LoVo (cell line): ENCODE measurements around the gene RAB22A.

Source experiments
- DNase-seq: peaks from one replicate; pipeline ENCODE4 v3.0.0-alpha.2; 2016; ENCODE audit warnings: low spot score

Gene RAB22A

DNA sequence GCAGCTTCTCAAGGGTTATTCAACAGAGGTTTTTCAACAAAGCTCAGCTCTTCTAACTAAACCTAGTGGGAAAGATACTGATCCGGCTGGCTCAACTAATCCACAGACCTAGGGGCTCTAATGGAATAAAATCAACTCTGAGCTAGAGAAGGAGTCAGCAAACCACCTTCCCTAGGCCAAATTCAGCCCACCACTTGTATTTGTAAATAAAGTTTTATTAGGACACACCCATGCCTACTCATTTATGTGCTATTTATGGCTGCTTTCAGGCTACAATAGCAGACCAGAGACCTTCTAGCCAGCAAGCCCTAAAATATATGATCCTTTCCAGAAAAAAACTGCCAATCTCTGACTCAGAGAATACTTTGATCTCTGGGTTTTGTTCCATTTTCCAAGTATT, 6.0 kb upstream of the RAB22A start:
- DNase-seq = peak; percentile 64

DNA sequence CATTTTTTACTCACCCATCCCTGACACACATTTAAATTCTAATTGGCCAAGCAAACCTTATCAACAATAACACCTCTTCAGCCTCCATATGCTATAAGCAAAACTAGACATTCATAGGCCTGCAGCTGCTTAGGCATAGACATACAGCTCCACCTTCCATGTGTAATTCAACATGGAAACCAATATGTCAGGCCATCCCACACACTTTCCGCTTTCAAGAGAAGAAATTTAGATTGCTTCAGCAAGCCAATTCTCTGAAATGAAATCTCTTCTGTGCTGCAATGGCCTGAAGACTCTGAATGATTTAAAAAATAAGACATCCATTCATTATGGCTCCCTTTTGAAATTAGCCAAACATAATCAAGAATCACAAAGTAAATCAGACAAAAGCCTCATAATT, 4.5 kb upstream of the RAB22A start:
- DNase-seq = no peak

DNA sequence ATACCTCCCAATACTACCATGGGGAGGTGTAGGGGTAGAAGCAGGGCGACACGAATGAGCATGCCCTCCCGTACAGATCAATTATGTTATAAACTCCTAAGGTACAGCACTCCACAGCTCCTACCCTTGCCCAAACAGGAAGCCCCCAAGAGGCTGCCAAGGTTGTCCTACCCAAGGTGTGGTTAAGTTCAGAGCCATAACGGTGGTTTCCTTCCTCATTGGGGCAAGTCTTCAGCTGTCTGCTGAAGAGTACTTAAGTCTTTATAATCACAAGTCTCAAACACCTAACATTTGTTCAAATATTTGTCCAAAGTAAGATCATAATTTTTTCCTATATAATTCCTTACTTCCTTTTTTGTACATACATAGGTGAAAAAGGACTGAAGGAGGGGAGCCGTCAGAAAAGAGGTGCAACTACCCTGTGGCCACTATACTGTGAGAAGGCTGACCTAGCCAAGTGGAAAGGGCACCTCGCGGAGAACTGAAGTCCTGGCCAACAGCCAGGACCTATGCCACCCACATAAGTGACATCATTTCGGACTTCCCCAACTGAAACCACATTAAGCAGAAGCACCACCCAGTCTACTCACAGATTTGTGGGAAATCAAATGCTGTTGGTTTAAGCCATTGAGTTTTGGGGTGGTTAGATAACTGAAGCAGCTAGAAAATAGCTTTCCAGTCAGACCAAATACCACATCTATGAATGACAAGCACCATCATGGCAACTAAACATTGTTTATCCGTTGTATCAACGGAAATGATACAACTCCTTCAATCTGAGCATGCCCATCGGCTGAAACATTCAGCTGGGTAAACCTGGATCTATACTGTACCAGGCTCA, 2.9 kb upstream of the RAB22A start:
- no peak for DNase-seq

- DNase-seq = no peak
Observed at GRCh38 chr20:58307270-58307669, 2.2 kb upstream of the RAB22A start.

DNA sequence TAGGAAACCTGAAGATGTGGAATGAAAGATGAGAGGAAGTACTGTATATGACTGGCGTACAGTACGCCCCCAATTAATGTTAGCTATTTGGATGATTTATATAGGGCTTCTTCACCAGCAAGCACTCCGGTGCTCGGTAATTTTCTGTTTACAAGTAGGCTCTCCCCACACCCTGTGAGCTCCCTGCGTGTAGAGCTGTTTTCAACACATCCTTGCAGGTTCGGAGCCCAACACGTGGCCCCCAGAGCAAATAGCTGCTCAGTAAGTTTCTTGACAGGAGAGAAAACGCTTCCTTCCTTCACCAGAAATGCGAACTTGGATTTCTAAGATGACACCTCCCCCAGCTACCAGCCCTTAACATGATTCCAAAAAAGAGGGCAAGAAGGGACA, 1.2 kb upstream of the RAB22A start:
- no peak for DNase-seq

DNA sequence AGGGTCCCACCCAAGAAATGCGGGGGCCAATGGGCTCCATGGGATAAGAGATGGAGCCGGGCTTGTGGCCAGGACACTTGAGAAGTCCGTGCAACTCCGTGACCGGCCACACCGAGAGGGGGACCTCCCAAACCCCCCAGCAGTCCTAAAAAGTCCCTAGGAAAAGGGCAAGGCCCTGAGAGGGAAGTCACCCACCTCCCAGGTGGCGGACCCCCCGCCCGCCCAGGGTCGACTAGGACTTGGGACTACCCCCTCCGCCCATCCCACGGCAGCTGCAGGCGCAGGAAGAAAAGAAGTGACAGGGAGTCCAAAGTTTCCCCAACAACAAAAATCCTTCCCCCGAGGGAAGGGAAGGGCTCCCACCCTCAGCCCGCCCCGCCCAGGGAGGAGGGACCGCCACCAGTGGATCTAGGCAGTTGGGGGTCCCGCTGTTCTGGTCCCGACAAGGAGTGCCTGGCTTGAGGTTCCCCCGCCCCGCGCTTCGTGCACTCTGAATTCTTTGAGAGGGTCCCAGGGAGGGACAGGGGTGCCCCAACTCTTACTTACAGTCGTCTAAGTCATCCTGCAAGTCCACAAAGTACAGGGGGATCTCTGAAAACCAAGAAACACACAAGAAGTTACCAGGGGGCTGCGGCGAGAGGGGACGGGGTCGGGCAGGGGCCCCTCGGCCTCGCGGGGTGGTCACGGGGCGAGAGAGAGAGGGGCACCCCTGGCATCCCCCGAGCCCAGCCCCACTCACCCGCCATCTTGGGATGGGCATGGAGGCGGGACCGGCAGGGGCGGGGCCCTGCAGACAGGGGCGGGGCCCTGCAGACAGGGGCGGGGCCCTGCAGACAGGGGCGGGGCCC, 611 bp upstream of the RAB22A start:
- DNase-seq = peak; percentile 54

DNA sequence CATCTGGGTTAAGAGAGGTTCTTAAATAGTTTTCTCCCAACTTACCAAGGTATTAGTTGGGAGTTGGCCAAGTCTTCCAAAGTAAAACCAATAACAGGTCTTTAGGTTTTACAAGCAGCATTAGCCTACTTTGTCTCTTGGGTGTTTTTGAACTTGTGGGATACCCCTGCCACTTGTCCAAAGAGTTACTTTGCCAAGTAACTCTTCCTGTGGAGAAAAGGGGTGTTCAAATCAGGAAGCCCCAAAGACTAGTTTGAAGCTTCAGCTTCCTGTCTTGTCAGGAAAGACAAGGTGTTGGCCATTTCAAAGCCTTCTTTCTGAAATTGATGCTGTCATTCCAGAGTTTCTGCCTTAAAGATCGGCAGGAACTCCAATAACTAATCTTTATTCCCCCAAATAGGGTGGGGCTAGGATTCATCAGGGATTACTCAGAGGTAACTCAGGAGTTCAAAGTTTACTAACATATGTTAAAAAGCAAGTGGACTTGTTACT, 822 bp downstream of the RAB22A start:
- peak; percentile 59 for DNase-seq

DNA sequence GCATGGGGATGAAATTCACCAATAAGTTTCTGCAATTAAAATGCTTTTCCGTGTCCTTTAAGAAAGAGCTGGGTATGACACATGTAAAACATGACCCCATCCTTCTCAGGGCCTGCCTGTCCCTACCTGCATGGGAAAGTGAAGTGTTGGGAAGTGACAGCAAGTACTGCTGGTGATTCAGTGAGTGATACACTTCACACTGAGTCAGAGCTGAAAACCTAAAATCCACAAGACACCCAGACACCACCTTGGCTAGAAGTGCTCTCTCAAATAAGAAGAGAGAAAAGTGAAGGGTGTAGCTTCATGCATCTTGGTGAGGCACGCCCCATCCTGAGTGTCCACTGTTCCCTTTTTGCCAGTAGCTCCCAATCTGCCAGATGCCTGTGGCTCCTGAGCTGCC, 3.3 kb downstream of the RAB22A start:
- DNase-seq = no peak

- no peak for DNase-seq
Observed at GRCh38 chr20:58313396-58313795, 3.9 kb downstream of the RAB22A start.

DNA sequence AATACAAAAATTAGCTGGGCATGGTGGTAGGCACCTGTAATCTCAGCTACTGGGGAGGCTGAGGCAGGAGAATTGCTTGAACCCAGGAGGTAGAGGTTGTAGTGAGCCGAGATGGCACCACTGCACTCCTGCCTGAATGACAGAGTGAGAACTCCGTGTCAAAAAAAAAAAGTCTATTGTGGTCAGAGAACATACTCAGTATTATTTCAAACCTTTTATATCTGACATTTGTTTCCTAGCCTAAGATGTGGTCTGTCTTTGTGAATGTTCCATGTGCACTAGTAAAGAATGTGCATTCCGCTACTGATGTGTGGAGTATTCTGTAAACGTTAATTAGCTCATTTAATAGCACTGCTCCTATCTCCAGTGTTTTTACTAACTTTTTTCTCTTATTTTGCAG, 11.7 kb downstream of the RAB22A start:
- no peak for DNase-seq

DNA sequence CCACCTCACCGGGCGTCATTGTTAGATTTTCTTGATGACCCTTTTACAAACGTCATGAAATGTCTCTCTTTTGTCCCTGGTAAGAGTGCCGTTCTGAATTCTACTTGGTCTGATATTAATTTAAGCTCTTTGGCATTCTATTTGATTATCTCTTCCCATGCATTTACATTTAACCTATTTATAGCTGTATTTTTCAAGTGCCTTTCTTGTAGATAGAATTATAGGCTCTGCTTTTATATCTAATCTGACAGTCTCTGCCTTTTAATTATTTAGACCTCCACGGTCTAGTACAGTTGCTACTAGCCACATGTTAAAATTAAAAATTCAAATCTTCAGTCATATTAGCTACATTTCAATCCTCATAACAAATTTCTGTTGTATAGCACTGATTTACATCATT, 12.6 kb downstream of the RAB22A start:
- DNase-seq = no peak

DNA sequence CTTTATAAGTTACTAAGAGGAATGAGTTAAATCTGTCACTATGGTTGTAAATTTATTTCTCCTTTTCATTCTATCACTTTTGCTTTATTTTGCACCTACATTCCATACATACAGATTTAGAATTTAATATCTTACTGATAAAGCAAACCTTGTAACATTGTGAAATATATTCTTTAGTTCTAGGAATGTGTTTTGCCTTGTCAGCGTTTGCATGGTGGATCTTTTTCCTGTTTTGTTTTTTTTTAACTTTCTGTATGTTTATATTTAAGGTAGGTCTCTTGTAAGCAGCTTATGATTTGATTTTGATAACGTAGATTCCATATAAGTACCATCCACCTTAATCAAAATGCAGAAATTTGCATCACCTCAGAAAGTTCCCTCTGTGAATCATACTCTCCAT, 16.4 kb downstream of the RAB22A start:
- DNase-seq = no peak

DNA sequence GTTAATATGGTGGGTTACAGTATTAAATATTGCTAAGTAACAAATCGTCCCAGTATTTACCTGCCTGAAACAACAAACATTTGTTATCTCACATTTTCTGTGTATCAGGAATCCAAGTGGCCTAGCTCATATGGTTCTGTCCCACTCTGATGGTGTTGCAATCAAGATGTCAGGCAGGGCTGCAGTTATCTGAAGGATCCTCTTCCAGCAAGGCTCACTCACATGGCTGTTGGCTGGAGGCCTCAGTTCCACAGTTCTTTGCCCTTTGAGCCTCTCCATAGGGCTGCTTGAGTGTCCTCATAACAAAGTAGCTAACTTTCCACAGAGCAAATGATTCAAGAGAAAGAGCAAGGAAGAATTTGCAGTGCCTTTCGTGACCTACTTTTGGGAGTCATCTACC, 17.7 kb downstream of the RAB22A start:
- DNase-seq = no peak

- DNase-seq = no peak
Observed at GRCh38 chr20:58328836-58329235, 19.3 kb downstream of the RAB22A start.

DNA sequence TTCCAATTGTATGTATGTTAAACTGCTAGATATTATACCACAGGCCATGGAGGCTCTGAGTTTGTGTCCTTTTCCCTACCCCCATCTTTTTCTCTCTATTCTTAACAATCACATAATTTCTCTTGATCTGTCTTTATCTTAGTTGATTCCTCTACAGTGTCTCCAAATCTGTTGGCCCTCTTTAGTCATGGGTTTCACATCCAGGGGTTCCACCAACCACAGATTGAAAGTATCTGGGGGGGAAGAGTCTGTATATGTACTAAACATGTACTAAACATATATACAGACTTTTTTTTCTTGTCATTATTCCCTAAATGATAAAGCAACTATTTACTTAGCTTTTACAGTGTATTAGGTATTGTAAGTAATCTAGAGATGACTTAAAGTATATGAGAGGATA, 20.2 kb downstream of the RAB22A start:
- no peak for DNase-seq

- DNase-seq = no peak
Observed at GRCh38 chr20:58330249-58330648, 20.7 kb downstream of the RAB22A start.

GRCh38 chr20:58330687-58331086, 21.2 kb downstream of the RAB22A start:
- DNase-seq = no peak

GRCh38 chr20:58331961-58332551, 22.5 kb downstream of the RAB22A start:
- no peak for DNase-seq

- no peak for DNase-seq
Observed at GRCh38 chr20:58339741-58340140, 30.2 kb downstream of the RAB22A start.

GRCh38 chr20:58340151-58340550, 30.6 kb downstream of the RAB22A start:
- DNase-seq = no peak

DNA sequence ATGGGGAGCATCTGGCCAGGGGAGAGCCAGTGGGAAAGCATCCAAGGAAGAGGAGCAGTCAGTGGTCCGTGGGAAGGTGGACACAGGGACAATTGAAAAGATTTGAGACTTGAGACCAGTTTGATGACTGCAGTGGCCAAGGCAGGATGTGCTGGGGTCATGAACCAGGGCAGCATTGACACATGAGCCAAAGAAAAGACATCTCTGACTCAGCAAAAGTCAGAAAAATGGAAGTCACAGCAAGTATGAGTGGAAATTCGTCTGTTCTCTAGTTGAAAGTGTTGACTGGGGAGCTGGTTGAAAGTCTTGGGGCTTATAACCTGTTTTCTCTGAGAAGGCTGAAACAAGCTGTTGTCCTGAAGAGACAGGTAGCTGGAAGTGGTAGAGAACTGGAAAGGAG, 31.3 kb downstream of the RAB22A start:
- DNase-seq = no peak

DNA sequence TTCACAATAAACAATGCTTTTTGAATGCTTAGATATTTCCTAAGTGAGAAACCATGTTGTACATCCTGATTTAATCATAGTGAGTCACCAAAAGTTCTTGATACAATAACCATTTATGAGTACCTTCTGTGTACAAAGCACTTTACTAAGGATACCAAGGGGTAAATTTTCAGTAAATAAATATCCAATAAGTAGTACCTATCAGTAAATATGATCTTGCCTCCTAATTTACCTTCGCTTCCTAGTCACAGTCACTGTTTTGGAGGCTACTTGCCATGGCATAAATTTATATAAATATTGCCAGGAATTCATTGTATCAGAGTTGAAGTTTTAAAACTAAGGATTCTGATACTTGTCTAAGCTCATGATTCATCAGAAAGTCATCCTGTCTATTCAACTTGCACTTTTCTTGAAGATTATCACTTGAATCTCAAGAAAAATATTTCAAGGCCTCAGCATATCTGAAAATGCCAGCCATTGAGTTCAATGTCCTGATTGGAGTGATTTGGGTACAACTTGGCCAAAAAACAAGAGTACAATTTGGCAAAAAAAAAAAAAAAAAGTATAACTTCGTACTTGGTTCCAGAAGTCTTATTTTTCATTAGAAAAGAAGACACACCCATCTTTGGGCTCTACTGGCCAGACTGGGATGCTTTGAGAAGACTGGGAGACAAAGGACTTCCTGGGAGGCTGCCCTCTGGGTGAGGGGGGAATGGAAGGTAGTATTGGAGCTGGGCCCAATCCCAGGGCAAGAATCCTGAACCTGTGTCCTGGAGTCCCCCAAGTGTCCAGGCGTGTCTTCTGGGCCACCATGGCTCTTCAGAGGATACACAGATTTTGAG, 32.8 kb downstream of the RAB22A start:
- no peak for DNase-seq
